ENCODE results near the gene AQP6.

DNA sequence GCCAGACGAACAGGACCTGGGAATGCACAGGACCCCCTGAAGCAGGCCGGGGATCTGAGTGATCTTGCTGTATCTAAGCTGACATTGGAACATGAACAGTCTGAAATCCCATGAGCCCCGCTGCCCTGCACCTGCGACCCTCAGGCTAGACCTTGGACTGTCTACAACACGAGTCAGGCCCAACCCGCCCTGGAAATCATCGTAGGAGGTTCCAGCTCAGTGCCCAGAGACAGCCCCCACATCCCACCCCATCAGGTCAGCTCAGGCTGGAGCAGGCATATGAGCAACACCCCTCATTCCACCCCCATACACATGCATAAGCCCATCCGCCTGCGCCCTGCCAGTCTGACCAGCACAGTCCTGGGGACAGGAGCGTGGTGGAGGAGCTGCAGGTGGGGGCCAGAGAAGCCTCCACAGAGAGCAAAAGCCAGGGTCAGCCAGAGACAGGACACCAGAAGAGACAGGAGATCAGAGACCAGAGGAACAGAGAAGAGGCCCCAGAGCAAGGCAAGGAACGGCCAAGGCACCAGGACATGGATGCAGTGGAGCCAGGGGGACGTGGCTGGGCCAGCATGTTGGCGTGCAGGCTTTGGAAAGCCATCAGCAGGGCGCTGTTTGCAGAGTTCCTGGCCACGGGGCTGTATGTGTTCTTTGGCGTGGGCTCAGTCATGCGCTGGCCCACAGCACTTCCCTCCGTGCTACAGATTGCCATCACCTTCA lies at the start of gene AQP6:
- TF ChIP-seq GATA2 (IDR thresholded peaks at IDR 0.05; ENCODE audit: low read depth, low read length), result no peak
- no peak for TF ChIP-seq GATA3 (IDR thresholded peaks at IDR 0.05; ENCODE audit: low read depth, low read length)

Measured in SH-SY5Y (cell line).